A549 (cell line): ENCODE results near the gene DGKK. TPM values are rescaled to one million over a fixed set of nuclear protein-coding genes. Genes with fewer than 3 reads are reported as not detected.

Experiments used
- ATAC-seq, 2 experiments: fragments of 200-7000 bp in 1 of 2; fragments of >200 bp in 1 of 2; cut with Nextera tagmentation in 1 of 2; cut with Tn5 transposase in 1 of 2; 3 replicates each; pipeline versions ENCODE4 v1.8.0 to v1.9.1; 2018 to 2020; ENCODE audit warnings: mild to moderate bottlenecking in 1 of 2, moderate library complexity in 1 of 2
- CTCF ChIA-PET: fragments of 300-600 bp; sonication (Branson Sonifier 250); formaldehyde crosslinking; extraction: SDS; loops from one replicate; lab custom pipeline; 2021; ENCODE audit warnings: antibody characterized with exemption, inconsistent platforms; lab: Yijun Ruan, JAX
- POLR2A ChIA-PET: fragments of 350-600 bp; formaldehyde crosslinking; extraction: SDS; loops from one replicate; lab custom pipeline; 2021; ENCODE audit warnings: antibody characterized with exemption, inconsistent platforms; lab: Yijun Ruan, JAX
- DNase-seq, 2 experiments: peaks; one replicate each; pipeline versions ENCODE4 v3.0.0 to v3.0.0-alpha.2; 2011 to 2016; ENCODE audit warnings: low read depth in 1 of 2, low spot score in 1 of 2
- FAIRE-seq: peaks from 2 replicates; lab custom pipeline; 2011; peaks lifted over from hg19 to GRCh38; lab: Jason Lieb, UNC
- H3K27ac ChIP-seq, 2 experiments: fragments of >200 bp; sonication (Bioruptor Twin); formaldehyde crosslinking; 3 replicates each; pipeline ENCODE4 v1.5.1; 2016 to 2017
- H3K4me1 ChIP-seq: fragments of >200 bp; sonication (Bioruptor Twin); formaldehyde crosslinking; 3 replicates; pipeline ENCODE4 v1.6.1; 2016
- H3K4me2 ChIP-seq: fragments of >200 bp; sonication (Bioruptor Twin); formaldehyde crosslinking; 3 replicates; pipeline ENCODE4 v1.6.1; 2016
- H3K4me3 ChIP-seq: fragments of >200 bp; sonication (Bioruptor Twin); formaldehyde crosslinking; 3 replicates; pipeline ENCODE4 v1.5.1; 2016
- H3K9me3 ChIP-seq: fragments of >200 bp; sonication (Bioruptor Twin); formaldehyde crosslinking; 3 replicates; pipeline ENCODE4 v1.6.1; 2016
- BHLHE40 ChIP-seq: IDR thresholded peaks from 2 replicates; pipeline ENCODE4 v1.6.1; 2012; ENCODE audit warnings: low read depth, low read length, inconsistent platforms
- CHD4 ChIP-seq: fragments of 200-600 bp; sonication (generic); IDR thresholded peaks from 2 replicates; pipeline ENCODE4 v1.6.1; 2016; ENCODE audit warnings: antibody characterized with exemption, mild to moderate bottlenecking, borderline replicate concordance
- FOSB ChIP-seq: fragments of 250-450 bp; sonication (Bioruptor Pico); IDR thresholded peaks from 2 replicates; pipeline ENCODE4 v1.5.0; 2020; ENCODE audit warnings: mild to moderate bottlenecking, moderate library complexity
- FOSL2 ChIP-seq, 2 experiments: fragments of 450-650 bp in 1 of 2; fragments of >200 bp in 1 of 2; sonication (Bioruptor Twin) in 1 of 2; formaldehyde crosslinking; IDR thresholded peaks; 2 replicates each; pipeline versions ENCODE4 v1.5.0 to v1.6.1; 2016 to 2020; ENCODE audit warnings: mild to moderate bottlenecking in 1 of 2, moderate library complexity in 1 of 2
- GATA3 ChIP-seq: IDR thresholded peaks from 2 replicates; pipeline ENCODE4 v1.6.1; 2012; ENCODE audit warnings: borderline replicate concordance
- HOXA7 ChIP-seq: fragments of 250-450 bp; sonication (Bioruptor Pico); IDR thresholded peaks from 2 replicates; pipeline ENCODE4 v1.5.0; 2020; ENCODE audit warnings: mild to moderate bottlenecking, moderate library complexity
- JUNB ChIP-seq: fragments of >200 bp; sonication (Bioruptor Twin); formaldehyde crosslinking; IDR thresholded peaks from 2 replicates; pipeline ENCODE4 v1.6.1; 2016
- KDM5A ChIP-seq: fragments of 200-600 bp; sonication (generic); IDR thresholded peaks from 2 replicates; pipeline ENCODE4 v1.6.1; 2016; ENCODE audit warnings: antibody characterized with exemption, mild to moderate bottlenecking
- MAFK ChIP-seq: fragments of 450-650 bp; IDR thresholded peaks from 2 replicates; pipeline ENCODE4 v1.6.1; 2014; ENCODE audit not compliant: partially characterized antibody
- NPAS2 ChIP-seq: fragments of 250-450 bp; sonication (Bioruptor Pico); IDR thresholded peaks from 2 replicates; pipeline ENCODE4 v1.8.0; 2022; ENCODE audit warnings: mild to moderate bottlenecking, moderate library complexity, borderline replicate concordance
- PHF8 ChIP-seq: fragments of 200-600 bp; sonication (generic); IDR thresholded peaks from 2 replicates; pipeline ENCODE4 v1.6.1; 2016; ENCODE audit warnings: low read depth, mild to moderate bottlenecking, antibody characterized with exemption, moderate library complexity, borderline replicate concordance
- POLR2AphosphoS2 ChIP-seq: conservative IDR thresholded peaks from 2 replicates; pipeline ENCODE4 v1.6.1; 2012; ENCODE audit warnings: low read length, improper control_type of control experiment, inconsistent platforms
- RAD21 ChIP-seq, 2 experiments: fragments of >200 bp in 1 of 2; sonication (Bioruptor Twin) in 1 of 2; formaldehyde crosslinking in 1 of 2; IDR thresholded peaks in 1 of 2; conservative IDR thresholded peaks in 1 of 2; 2 replicates in 1 of 2; 3 replicates in 1 of 2; pipeline ENCODE4 v1.6.1; 2012 to 2018; ENCODE audit warnings: inconsistent platforms in 1 of 2
- RARB ChIP-seq: fragments of 250-450 bp; sonication (Bioruptor Pico); IDR thresholded peaks from 2 replicates; pipeline ENCODE4 v1.8.0; 2021; ENCODE audit warnings: mild to moderate bottlenecking, moderate library complexity
- TFCP2L1 ChIP-seq: fragments of 250-450 bp; sonication (Bioruptor Pico); IDR thresholded peaks from 2 replicates; pipeline ENCODE4 v1.5.0; 2021; ENCODE audit warnings: mild to moderate bottlenecking
- ZC3H11A ChIP-seq: fragments of 450-650 bp; IDR thresholded peaks from 2 replicates; pipeline ENCODE4 v1.6.1; 2014; ENCODE audit warnings: antibody characterized with exemption, mild to moderate bottlenecking
- ZNF302 ChIP-seq: fragments of 250-450 bp; sonication (Bioruptor Pico); IDR thresholded peaks from 2 replicates; pipeline ENCODE4 v1.9.0; 2021; ENCODE audit warnings: inconsistent platforms, mild to moderate bottlenecking, moderate library complexity
- ZSCAN20 ChIP-seq: fragments of 250-450 bp; sonication (Bioruptor Pico); IDR thresholded peaks from 2 replicates; pipeline ENCODE4 v1.8.0; 2022; ENCODE audit warnings: mild to moderate bottlenecking, moderate library complexity
- WGBS: methylation state at CpG from one replicate; pipeline ENCODE4 v1.1.6; 2017; ENCODE audit errors: missing lambda C conversion rate; 5-methylcytosine and 5-hydroxymethylcytosine counted together
- polyA plus RNA-seq, 4 experiments: library from polyadenylated mRNA; depleted of rRNA in 3 of 4; stranded (reverse); fragments of >200 nt; fragmentation: RNase III in 1 of 4; extraction: RNeasy Plus Mini Kit Qiagen cat#74134 plus additional on column Dnase treatment in 1 of 4; gene quantifications; 2 replicates in 3 of 4; 3 replicates in 1 of 4; pipeline ENCODE4 v1.2.3, GENCODE V29; 2011 to 2017
- TF ChIP-seq, protein P1 (sequence below): fragments of >200 bp; sonication (Bioruptor Twin); formaldehyde crosslinking; IDR thresholded peaks from 3 replicates; pipeline ENCODE4 v1.5.1; 2016
- TF ChIP-seq, protein P2 (sequence below): fragments of >200 bp; sonication (Bioruptor Twin); formaldehyde crosslinking; IDR thresholded peaks from 2 replicates; pipeline ENCODE4 v1.6.1; 2016
- TF ChIP-seq, protein P3 (sequence below): fragments of 450-650 bp; IDR thresholded peaks from 2 replicates; pipeline ENCODE4 v1.6.1; 2014; ENCODE audit warnings: antibody characterized with exemption
- TF ChIP-seq, protein P4 (sequence below): IDR thresholded peaks from 2 replicates; pipeline ENCODE4 v1.6.1; 2012
- TF ChIP-seq, protein P5 (sequence below): IDR thresholded peaks from 2 replicates; pipeline ENCODE4 v1.6.1; 2012; ENCODE audit warnings: low read depth, borderline replicate concordance
- TF ChIP-seq, protein P6 (sequence below): fragments of >200 bp; sonication (Bioruptor Twin); formaldehyde crosslinking; IDR thresholded peaks from 3 replicates; pipeline ENCODE4 v1.6.1; 2016

DGKK gene
- polyA plus RNA-seq, 2 of the 4 experiments (the other 2 are of a cell fraction): not detected

DNA sequence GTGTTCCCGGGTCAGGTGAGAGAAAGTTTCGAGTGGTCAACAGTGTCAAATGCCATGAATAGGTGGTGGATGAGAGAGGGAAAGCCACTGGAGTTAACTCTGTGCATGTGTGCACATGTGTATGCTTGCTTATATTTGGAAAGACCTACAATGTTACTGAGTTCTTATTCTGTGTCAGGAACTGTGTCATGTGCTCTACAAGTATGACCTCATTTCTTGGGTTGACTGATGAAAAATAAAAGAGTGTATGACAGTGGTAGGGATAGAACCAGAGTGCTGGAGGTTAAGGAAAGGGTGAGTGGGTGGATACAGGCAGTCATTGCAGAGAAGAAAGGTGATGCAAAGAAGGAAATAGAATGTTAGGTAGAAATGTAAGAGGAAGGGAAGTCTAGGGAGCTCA is 22.1 kb upstream of the DGKK start:
- Histone ChIP-seq H3K4me3 (no peak overlapping the region), H3K4me1 (no peaks in the 10 kb centered on the region), H3K9me3 (no peaks in the 10 kb centered on the region), H3K27ac (no peak overlapping the region), H3K4me2 (no peak overlapping the region)
- TF ChIP-seq FOSB (CRISPR knock-in tag) (no peak), BHLHE40 (no peak), NPAS2 (no peak), RAD21 (conservative IDR thresholded peaks at IDR 0.05 in 1 of 2, IDR thresholded peaks at IDR 0.05 in 1 of 2) (no peak)
- TF ChIP-seq, protein P1, sequence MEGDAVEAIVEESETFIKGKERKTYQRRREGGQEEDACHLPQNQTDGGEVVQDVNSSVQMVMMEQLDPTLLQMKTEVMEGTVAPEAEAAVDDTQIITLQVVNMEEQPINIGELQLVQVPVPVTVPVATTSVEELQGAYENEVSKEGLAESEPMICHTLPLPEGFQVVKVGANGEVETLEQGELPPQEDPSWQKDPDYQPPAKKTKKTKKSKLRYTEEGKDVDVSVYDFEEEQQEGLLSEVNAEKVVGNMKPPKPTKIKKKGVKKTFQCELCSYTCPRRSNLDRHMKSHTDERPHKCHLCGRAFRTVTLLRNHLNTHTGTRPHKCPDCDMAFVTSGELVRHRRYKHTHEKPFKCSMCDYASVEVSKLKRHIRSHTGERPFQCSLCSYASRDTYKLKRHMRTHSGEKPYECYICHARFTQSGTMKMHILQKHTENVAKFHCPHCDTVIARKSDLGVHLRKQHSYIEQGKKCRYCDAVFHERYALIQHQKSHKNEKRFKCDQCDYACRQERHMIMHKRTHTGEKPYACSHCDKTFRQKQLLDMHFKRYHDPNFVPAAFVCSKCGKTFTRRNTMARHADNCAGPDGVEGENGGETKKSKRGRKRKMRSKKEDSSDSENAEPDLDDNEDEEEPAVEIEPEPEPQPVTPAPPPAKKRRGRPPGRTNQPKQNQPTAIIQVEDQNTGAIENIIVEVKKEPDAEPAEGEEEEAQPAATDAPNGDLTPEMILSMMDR: no peak
- TF ChIP-seq, protein P2, sequence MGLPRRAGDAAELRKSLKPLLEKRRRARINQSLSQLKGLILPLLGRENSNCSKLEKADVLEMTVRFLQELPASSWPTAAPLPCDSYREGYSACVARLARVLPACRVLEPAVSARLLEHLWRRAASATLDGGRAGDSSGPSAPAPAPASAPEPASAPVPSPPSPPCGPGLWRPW: no peak
- TF ChIP-seq, protein P3, sequence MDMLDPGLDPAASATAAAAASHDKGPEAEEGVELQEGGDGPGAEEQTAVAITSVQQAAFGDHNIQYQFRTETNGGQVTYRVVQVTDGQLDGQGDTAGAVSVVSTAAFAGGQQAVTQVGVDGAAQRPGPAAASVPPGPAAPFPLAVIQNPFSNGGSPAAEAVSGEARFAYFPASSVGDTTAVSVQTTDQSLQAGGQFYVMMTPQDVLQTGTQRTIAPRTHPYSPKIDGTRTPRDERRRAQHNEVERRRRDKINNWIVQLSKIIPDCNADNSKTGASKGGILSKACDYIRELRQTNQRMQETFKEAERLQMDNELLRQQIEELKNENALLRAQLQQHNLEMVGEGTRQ: no peak
- POLR2A ChIA-PET: no interaction called here
- DNase-seq (no peak), FAIRE-seq (no peak), ATAC-seq (no peak)
- WGBS: 0% methylated on average over 2 of the region's 2 CpGs
- CTCF ChIA-PET: no interaction called here

DNA sequence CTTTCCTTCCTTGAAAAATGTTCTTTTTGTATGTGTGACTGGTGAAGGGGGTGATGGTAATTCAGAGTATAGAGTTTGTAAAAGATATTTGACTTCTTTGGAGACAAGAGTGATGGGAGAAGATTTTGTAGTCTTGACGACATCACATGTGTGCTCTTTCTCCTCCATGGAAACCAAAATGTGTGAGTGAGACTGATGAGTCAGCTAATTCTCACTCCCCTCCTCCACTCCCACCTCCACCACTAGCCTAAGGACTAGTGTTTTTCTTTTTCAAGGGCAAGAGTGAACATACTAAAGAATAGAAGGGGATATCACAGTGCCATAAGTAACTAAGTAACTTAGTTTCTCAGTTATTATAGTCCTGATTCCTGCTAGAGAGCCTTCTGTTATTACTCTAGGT is 14.0 kb upstream of the DGKK start:
- ChIA-PET CTCF (no interaction called here), POLR2A (no interaction called here)
- peak; percentile 73 for TF ChIP-seq MAFK
- TF ChIP-seq NPAS2: no peak
- no peak for TF ChIP-seq PHF8
- no peak for TF ChIP-seq CHD4
- no peak for TF ChIP-seq HOXA7
- no peak for TF ChIP-seq JUNB
- FAIRE-seq (no peak), DNase-seq (no peak), ATAC-seq (no peak)
- H3K4me1 ChIP-seq: no peaks in the 10 kb centered on the region
- H3K4me3 ChIP-seq: no peak overlapping the region
- WGBS: 8% methylated on average over 1 of the region's 1 CpG
- H3K27ac ChIP-seq: no peak overlapping the region
- no peak overlapping the region for H3K4me2 ChIP-seq
- H3K9me3 ChIP-seq: no peaks in the 10 kb centered on the region

DNA sequence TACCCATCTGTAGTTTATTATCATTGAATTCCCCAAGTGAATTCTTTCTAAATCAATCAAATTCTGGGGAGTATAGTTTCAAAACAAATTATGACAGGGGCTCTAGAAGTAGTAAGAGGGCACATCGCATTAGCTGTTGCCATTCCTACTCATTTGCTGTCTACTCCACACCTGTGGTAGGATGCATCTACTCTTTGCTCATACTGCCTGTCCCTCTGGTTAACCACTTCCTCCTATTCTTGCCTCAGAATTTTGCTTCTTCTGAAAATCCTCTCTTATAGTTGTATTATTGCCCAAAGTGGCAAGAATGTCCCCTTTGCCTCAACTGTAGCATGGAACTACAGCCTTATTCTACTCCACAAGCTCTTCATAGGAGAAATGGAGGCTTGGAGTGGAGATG is 12.7 kb upstream of the DGKK start:
- FAIRE-seq (peak; percentile 13), DNase-seq (no peak)
- 0% methylated on average over 1 of the region's 1 CpG for WGBS
- CTCF ChIA-PET: no interaction called here
- TF ChIP-seq TFCP2L1 (CRISPR knock-in tag) (no peak), PHF8 (no peak), ZSCAN20 (CRISPR knock-in tag) (no peak), GATA3 (no peak), NPAS2 (no peak), KDM5A (no peak), RARB (CRISPR knock-in tag) (no peak)
- TF ChIP-seq, protein P4, sequence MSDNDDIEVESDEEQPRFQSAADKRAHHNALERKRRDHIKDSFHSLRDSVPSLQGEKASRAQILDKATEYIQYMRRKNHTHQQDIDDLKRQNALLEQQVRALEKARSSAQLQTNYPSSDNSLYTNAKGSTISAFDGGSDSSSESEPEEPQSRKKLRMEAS: no peak
- TF ChIP-seq, all 56 proteins: peak for 0
- no peaks in the 10 kb centered on the region for H3K9me3 ChIP-seq
- no peak overlapping the region for H3K4me3 ChIP-seq
- POLR2A ChIA-PET: no interaction called here
- no peaks in the 10 kb centered on the region for H3K4me1 ChIP-seq
- no peak overlapping the region for H3K4me2 ChIP-seq
- no peak overlapping the region for H3K27ac ChIP-seq
- no peak for ATAC-seq

DNA sequence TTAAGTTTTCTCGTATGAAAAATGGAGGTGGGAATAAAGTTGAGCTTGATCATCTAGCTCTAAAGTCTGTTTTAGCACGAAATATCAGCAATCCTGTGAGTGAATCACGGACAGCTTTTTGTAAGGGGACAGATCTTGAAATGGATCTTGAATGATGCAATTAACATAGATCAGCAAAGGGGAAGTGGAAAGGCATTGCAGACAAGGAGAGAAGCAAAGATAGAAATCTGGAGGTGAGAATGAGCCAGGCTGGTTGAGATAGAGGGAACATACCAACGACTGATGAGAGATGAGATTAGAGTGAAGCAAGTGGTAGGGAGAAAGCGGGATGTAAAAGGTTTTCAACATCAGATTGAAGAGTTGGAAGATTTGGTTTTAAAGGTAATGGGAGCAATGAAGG is 4.6 kb upstream of the DGKK start:
- POLR2A ChIA-PET: no interaction called here
- CTCF ChIA-PET: no interaction called here
- DNase-seq: no peak
- Histone ChIP-seq H3K27ac (no peak overlapping the region), H3K4me1 (no peaks in the 10 kb centered on the region), H3K4me2 (no peak overlapping the region), H3K4me3 (no peak overlapping the region), H3K9me3 (no peaks in the 10 kb centered on the region)
- FAIRE-seq: peak; percentile 18
- ATAC-seq: no peak
- 10% methylated on average over 5 of the region's 5 CpGs for WGBS
- TF ChIP-seq, protein P1: no peak
- TF ChIP-seq RARB (CRISPR knock-in tag): no peak
- TF ChIP-seq, protein P5, sequence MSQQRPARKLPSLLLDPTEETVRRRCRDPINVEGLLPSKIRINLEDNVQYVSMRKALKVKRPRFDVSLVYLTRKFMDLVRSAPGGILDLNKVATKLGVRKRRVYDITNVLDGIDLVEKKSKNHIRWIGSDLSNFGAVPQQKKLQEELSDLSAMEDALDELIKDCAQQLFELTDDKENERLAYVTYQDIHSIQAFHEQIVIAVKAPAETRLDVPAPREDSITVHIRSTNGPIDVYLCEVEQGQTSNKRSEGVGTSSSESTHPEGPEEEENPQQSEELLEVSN: no peak
- TF ChIP-seq, protein P6, sequence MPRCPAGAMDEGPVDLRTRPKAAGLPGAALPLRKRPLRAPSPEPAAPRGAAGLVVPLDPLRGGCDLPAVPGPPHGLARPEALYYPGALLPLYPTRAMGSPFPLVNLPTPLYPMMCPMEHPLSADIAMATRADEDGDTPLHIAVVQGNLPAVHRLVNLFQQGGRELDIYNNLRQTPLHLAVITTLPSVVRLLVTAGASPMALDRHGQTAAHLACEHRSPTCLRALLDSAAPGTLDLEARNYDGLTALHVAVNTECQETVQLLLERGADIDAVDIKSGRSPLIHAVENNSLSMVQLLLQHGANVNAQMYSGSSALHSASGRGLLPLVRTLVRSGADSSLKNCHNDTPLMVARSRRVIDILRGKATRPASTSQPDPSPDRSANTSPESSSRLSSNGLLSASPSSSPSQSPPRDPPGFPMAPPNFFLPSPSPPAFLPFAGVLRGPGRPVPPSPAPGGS: no peak
- TF ChIP-seq MAFK: no peak
- TF ChIP-seq FOSB (CRISPR knock-in tag): no peak
- no peak for TF ChIP-seq HOXA7
- no peak for TF ChIP-seq FOSL2 (IDR thresholded peaks at IDR 0.05)
- TF ChIP-seq FOSL2 (CRISPR knock-in tag; IDR thresholded peaks at IDR 0.05): no peak
- TF ChIP-seq ZNF302 (CRISPR knock-in tag): no peak
- TF ChIP-seq POLR2AphosphoS2: no peak
- TF ChIP-seq ZC3H11A: no peak
